ENCODE data around the gene C9orf43.

- TF ChIP-seq EP300 (IDR thresholded peaks at IDR 0.05) (no peak), CTCF (IDR thresholded peaks at IDR 0.05) (no peak)
Observed at GRCh38 chr9:113475992-113476391, 65.4 kb downstream of the C9orf43 start.

Measured in gastroesophageal sphincter (tissue), 3 donors.